Measurements from ENCODE around the gene WNT7A. TPM values are rescaled to one million over a fixed set of nuclear protein-coding genes. Genes with fewer than 3 reads are reported as not detected.
A peak's percentile ranks its signal among the peaks of the same experiment; 100 is the strongest.

Gene WNT7A
- total RNA-seq, 1 experiment from 2014 or later, result 0.34 TPM

DNA sequence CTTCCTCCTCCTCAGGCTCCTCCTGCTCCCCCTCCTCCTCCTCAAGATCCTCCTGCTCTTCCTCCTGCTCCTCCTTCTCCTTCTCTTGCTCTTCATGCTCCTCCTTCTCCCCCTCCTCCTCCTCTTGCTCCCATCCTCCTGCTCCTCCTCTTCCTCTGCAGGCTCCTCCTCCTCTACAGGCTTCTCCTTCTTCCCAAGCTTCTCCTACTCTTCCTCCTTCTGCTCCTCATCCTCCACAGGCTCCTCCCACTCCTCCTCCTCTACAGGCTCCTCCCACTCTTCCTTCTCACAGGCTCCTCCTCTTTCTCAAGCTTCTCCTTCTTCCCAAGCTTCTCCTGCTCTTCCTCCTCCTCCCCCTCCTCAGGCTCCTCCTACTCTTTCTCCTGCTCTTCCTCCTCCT, 47.7 kb downstream of the WNT7A start:
- ChIA-PET CTCF (no interaction called here), RAD21 (ENCODE audit: low non-redundant PET in 1 of 2, low total read pairs in 2 of 2, uncharacterized antibody in 2 of 2, unreplicated experiment in 2 of 2) (interaction anchor here in 1 of 2 experiments (0.7 kb wide), 1 partner anchor 157 kb away, joined by 9 read pairs; no protein-coding TSS in a partner anchor), POLR2A (no interaction called here)
- Histone ChIP-seq H3K27ac (ENCODE audit: low read depth, low read length) (no peak overlapping the region), H3K27me3 (ENCODE audit: insufficient read depth, low read length) (no peaks in the 10 kb centered on the region), H3K79me2 (ENCODE audit: insufficient read depth, low read length) (no peaks in the 10 kb centered on the region), H3K9me2 (ENCODE audit: insufficient read depth) (no peaks in the 10 kb centered on the region), H3K9ac (ENCODE audit: low read length) (no peak overlapping the region), H4K20me1 (ENCODE audit: insufficient read depth) (no peaks in the 10 kb centered on the region), H3K4me2 (ENCODE audit: low read length) (no peak overlapping the region), H3K4me1 (ENCODE audit: control insufficient read depth in 1 of 2, insufficient read depth in 2 of 2, low read length in 2 of 2) (peaks cover 0 to 15% of the 10 kb centered on the region in 2 experiments; a peak in 1 of 4 replicates), H3K36me3 (ENCODE audit: control insufficient read depth in 1 of 2, insufficient read depth in 2 of 2, low read length in 2 of 2) (no peaks in the 10 kb centered on the region), H3K4me3 (replicated peaks in 1 of 2; ENCODE audit: low read depth in 1 of 2, low read length in 2 of 2) (no peak overlapping the region), H2AFZ (ENCODE audit: low read depth, low read length, poor library complexity, severe bottlenecking) (no peak overlapping the region), H3K9me3 (ENCODE audit: control insufficient read depth in 1 of 2, insufficient read depth in 1 of 2, low read depth in 1 of 2, low read length in 2 of 2) (no peaks in the 10 kb centered on the region)
- no TSS peak for BruUV-seq (replicated peaks)
- no peak for TF ChIP-seq ELF1 (IDR thresholded peaks at IDR 0.05; ENCODE audit: borderline replicate concordance, low read depth)
- no peak for TF ChIP-seq ZFX (IDR thresholded peaks at IDR 0.05)
- TF ChIP-seq RAD21 (IDR thresholded peaks at IDR 0.05; ENCODE audit: low read depth), result no peak
- TF ChIP-seq TCF7L2 (IDR thresholded peaks at IDR 0.05; ENCODE audit: borderline replicate concordance, extremely low read depth, insufficient read depth, insufficient read length), result no peak
- TF ChIP-seq EZH2phosphoT487 (IDR thresholded peaks at IDR 0.05; ENCODE audit: borderline replicate concordance), result no peak
- TF ChIP-seq, protein P1, sequence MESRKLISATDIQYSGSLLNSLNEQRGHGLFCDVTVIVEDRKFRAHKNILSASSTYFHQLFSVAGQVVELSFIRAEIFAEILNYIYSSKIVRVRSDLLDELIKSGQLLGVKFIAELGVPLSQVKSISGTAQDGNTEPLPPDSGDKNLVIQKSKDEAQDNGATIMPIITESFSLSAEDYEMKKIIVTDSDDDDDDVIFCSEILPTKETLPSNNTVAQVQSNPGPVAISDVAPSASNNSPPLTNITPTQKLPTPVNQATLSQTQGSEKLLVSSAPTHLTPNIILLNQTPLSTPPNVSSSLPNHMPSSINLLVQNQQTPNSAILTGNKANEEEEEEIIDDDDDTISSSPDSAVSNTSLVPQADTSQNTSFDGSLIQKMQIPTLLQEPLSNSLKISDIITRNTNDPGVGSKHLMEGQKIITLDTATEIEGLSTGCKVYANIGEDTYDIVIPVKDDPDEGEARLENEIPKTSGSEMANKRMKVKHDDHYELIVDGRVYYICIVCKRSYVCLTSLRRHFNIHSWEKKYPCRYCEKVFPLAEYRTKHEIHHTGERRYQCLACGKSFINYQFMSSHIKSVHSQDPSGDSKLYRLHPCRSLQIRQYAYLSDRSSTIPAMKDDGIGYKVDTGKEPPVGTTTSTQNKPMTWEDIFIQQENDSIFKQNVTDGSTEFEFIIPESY (IDR thresholded peaks at IDR 0.05; ENCODE audit: extremely low read depth, insufficient replicate concordance, low read length), result no peak
- TF ChIP-seq CBX3 (IDR thresholded peaks at IDR 0.05; ENCODE audit: low read depth), result no peak
- no peak for TF ChIP-seq FOSL1 (IDR thresholded peaks at IDR 0.05; ENCODE audit: low read depth)
- TF ChIP-seq ATF3 (IDR thresholded peaks at IDR 0.05), result no peak
- no peak for TF ChIP-seq YY1 (IDR thresholded peaks at IDR 0.05; ENCODE audit: extremely low read depth, insufficient replicate concordance, low read depth, low read length)
- TF ChIP-seq ZNF274 (IDR thresholded peaks at IDR 0.05; ENCODE audit: low read depth, low read length), result no peak
- no peak for TF ChIP-seq SIN3A (IDR thresholded peaks at IDR 0.05; ENCODE audit: low read depth)
- TF ChIP-seq SP1 (IDR thresholded peaks at IDR 0.05; ENCODE audit: low read depth), result no peak
- TF ChIP-seq JUND (IDR thresholded peaks at IDR 0.05), result no peak
- TF ChIP-seq POLR2A (IDR thresholded peaks at IDR 0.05; ENCODE audit: borderline replicate concordance, extremely low read depth, insufficient read depth, insufficient read length), result no peak
- intact Hi-C loops (cut with micrococcal nuclease), result no loop called here
- ATAC-seq (peak; percentile 67), DNase-seq (ENCODE audit: low read depth, low spot score) (no peak)
